ENCODE data around the gene TMEM238L.

The TMEM238L gene

DNA sequence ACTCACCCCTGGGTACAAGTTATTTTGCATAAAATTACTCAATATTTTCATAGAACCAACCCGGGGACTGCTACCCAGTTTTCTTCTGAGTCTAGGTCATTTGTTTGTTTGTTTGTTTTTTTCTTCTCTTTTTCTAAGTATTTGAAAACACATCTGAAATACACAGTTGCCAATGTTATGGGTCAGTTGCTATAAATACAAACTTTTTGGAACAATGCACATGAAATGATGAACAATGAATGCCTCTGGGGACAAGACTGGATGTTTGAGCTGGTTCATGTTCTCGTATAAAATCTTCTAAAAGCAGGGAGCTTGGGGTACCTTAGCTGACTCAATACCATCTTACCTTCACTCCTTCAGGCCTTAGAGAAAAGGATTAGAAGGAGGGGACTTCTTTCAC is 30.5 kb downstream of the TMEM238L start:
- no peak for DNase-seq (ENCODE audit: low spot score)

DNA sequence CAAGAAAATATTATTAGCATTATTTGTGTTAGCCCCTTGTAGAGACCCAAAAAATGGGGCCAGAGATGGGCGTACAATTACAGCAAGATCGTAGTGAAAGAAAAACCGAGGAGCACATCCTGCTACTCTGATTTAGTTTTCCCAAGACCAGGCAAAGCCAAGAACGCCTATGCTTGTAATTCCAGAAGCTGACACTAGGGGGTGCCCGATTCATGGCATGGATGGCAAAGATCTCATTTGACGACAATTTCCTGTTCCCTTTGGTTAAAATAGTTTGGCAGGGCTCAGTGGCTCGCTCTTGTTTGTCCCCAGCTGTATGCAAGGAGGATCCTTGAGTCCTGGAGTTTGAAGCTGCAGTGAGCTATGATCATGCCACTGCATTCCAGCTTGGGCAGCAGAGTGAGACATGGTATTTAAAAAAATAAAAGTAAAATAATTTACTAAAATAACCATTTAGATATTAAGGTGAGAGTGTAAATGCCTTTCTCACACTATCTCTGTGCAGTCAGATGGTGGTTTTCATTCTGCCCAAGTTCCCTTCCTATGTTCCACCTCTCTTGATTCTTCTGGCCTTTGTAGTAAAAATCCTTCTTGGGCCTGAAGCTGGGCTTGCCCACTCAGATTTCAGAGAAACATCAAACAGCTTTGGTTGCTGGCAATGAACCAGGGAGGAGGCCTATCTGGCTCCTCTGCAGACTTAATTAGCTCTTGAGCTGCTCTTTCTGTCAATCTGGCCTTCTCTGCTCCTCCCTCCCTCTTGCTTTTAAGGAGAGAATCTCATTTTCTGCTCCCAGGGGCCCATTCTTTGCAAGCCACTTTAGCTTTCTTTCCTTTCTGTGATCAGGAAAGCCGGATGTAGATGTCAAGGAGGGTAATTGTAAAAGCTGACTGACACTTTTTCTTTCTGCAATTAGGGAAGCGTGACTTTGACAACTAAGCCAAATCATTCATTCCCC is 31.2 kb downstream of the TMEM238L start:
- DNase-seq (ENCODE audit: low spot score): no peak

DNA sequence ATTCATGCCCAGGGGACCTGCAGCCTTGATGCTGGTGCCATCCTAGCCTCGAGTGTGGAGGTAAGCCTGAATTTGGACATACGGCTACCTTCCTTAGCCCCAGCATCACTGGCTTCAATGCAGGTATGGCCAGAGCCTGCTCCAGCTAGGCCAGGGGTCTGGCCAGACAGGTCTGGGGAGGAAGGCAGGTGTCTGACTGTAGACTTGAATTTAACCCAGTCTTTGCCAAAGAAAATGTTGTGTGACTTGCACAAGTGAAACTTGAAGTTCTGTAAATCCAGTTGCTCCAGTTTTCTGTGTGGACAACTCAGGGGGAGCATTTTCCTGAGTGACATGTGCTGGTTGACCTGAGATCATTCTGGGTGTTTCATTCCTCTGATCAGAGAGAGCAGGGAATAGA is 32.8 kb downstream of the TMEM238L start:
- DNase-seq (ENCODE audit: low spot score): no peak

DNA sequence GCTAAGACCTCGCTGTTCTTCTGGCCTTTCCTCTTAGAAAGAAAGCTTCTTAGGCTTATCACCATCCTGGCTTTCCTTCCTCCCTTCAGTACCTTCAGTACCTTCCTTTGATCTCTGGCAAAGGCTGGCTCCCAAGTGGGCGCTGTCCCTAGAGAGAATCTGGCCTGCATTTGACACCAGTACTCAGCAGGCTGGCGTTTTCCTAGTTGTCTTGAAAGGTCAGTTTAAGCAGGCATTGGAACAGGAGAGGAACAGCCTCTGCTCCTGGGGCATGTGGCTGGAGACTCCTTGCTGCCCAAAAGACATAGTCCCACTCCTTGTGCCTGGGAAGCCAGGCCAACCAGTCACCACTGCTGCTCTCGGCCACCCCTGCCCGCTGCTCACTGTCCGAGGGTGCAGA is 34.1 kb downstream of the TMEM238L start:
- no peak for DNase-seq (ENCODE audit: low spot score)

DNA sequence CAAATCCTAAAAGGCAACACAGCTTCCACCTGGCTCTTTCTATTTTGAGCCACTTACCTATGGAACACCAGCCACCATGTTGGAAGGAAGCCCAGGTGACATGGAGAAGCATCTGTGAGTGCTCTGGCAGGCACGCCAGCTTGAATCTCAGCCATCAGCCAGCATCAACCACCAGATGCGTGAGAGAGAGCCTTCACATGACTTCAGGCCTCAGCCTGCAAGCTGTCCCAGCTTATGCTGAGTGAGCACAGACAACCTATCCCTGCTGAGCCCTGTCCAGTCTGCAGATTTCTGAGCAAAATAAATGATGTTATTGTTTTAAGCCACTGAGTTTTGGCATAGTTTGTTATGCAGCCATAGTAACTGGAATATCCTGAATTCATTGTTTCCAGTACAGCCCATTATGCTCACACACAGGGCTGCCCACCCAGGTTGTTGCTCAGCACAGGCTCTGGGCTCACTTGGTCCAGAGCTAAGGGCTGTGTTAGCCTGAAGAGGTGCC is 35.1 kb downstream of the TMEM238L start:
- no peak for DNase-seq (ENCODE audit: low spot score)

DNA sequence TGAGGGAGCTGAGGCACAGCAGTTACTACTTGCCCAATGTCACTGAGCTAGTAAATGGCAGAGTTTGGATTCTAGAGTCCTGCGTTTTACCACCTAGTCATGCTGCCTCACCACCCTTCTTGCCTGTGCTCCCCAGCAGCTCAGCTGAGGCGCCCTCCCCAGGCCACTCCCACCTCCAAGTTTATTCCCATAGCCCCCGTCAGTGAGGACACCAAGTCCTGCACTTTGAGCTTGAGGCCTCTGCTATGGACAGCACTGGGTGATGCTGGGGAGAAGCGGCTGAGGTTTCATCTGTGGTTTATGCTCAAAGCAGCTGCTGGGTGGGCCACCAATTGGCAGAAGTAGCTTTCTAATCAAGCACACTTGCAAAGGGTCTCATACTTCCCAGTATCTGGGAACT is 36.7 kb downstream of the TMEM238L start:
- DNase-seq (ENCODE audit: low spot score): no peak

DNA sequence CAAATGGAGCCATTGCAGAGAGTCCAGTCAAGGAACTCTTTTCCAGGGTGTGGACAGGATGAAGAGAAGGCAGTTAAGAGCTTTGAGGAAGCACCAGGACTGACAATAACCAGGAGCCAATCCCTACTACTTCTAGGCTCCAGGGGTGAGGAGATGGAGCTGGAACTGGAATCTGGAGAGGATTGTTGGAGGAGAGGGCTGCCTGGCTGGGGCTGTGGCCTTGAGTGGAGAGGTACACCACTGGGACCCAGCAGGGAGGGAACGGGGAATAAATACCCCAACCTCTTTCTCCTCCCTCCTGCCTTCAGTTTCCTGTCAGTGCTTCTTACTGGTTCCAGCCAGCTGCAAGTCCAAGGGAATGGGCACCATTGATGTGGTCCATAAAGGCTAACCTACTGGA is 41.9 kb downstream of the TMEM238L start:
- DNase-seq (ENCODE audit: low spot score): no peak

DNA sequence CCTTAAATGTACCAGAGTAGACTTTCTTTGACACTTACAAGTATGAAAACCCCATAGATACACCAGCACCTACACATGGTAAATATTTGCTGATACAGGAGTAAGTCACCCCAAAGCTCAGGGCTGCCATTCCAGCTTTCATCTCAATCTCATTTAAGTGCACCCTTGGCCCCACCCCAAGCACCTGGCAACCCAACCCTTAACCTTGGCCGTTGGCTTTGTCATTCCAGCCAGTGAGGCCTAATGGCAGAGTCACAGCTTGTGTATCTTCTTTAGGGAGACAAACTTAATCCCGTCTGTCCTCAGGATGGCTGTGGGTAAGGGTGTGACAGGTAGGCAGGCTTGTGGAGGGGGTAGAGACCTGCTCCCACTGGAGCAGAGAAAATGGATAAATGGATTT is 42.6 kb downstream of the TMEM238L start:
- DNase-seq (ENCODE audit: low spot score): no peak

DNA sequence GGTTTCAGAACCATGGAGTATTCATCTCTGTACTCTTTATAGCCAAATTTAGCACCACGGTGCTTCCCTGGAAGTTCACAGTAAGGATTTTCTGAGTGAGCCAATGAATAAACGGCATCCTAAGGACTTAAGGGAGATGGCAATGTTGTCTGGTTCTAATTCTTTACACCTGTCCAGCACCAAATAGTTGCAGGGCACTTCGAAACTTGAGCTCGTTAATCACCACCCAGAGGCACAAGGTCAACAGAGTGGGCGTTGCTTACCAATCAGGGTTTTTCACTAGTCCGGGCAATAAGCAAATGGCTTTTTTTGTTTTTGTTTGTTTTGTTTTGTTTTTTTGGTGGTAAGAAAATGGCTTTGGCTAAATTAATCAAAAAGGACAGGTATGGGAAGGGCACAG is 45.8 kb downstream of the TMEM238L start:
- DNase-seq (ENCODE audit: low spot score): no peak

DNA sequence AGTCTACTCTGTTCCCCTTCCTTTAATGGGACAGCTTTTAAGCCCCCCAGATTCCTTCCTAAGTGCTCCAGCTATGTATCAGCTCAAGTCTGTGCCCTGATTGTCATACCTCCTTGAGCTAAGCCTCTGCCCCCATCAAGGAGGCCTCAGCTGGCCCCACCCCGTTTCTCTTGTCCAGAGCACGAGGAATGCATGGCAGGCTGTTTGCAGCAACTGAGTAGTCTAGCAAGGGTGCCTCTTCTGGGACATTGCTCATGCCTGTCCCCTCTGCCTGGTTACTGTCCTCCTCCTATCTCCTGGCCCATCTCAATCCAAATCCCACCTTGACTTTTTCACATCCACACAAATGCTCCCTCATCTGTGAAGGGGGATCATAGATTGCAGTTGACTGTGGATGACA is 46.3 kb downstream of the TMEM238L start:
- DNase-seq (ENCODE audit: low spot score): no peak

DNA sequence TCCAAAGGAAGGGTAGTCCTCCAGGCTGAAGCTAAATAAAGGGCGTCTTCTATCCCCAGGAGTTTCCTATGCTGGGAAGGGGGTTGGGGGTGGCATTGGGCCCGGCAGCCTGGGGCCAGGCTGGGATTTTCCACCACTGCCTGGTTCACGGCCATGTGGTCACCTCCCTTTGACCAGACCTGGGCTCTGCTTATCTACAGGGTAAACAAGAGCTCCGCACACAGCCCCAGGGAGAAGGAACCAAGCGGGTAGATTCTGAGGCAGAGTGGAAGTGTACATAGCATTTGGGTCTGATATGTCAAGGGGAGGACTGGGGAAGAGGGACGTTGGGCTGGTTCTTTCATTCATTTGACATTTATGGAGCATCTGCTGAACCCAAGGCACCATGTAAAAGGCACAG is 46.8 kb downstream of the TMEM238L start:
- DNase-seq (ENCODE audit: low spot score): peak; percentile 53

DNA sequence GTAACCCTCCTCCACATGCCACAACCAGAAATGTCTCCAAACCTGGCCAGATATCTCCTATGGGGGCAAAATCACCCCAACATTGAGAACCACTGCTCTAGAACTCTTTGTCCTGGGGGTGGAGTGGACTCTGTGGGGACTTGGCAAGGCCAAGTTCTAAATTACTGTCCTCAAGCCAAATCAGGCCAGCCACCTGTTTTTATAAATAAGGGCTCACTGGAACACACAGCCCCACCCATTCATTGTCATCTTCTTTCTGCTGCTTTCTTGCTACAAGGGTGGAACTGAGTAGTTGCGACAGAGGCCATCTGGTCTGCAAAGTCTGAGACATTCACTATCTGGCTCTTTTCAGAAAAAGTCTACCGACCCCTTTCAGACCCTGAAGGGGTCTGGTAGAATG is 47.3 kb downstream of the TMEM238L start:
- DNase-seq (ENCODE audit: low spot score): no peak

DNA sequence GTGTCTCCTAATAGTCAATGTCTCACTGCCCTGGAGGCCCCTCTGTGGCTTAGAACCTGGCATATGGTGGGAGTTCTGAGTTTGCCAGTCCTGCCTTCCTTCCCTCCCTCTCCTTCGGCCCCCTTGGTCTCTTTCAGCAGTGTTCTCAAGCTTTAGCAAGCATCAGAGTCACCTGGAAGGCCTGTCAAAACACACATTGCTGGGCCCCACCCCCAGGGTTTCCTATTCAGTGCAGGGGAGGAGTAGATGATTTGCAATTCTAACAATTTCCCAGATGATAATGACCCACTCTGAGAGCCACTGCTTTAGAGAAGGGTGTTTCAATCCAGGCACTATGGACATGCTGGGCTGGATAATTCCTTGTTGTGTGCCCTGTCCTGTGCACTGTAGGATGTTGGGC is 47.7 kb downstream of the TMEM238L start:
- DNase-seq (ENCODE audit: low spot score): no peak

DNA sequence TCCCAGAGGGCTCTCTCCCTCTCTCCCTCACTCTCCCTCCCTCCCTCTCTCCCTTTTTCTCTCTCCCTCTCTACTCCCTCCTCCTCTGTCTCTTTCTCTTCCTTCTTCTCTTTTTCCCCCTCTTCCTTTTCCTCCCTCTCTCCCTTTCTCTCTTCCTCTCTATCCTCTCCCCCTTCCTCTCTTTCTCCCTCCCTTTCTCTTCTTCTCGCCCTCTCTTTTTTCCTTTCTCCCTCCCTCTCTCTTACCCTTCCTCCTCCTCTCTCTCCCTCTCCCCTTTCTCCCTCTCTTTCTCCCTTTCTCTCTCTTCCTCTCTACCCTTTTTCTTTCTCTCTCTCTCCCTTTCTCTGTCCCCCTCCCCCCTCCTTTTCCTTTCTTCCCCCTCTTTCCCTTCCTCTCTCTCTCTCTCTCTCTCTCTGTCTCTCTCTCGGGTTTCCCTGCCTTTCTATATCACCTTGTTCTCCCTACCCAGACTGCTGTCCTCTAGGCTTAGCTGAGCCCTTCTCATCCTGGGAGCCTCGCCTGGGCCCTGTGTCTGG is 48.2 kb downstream of the TMEM238L start:
- no peak for DNase-seq (ENCODE audit: low spot score)

DNA sequence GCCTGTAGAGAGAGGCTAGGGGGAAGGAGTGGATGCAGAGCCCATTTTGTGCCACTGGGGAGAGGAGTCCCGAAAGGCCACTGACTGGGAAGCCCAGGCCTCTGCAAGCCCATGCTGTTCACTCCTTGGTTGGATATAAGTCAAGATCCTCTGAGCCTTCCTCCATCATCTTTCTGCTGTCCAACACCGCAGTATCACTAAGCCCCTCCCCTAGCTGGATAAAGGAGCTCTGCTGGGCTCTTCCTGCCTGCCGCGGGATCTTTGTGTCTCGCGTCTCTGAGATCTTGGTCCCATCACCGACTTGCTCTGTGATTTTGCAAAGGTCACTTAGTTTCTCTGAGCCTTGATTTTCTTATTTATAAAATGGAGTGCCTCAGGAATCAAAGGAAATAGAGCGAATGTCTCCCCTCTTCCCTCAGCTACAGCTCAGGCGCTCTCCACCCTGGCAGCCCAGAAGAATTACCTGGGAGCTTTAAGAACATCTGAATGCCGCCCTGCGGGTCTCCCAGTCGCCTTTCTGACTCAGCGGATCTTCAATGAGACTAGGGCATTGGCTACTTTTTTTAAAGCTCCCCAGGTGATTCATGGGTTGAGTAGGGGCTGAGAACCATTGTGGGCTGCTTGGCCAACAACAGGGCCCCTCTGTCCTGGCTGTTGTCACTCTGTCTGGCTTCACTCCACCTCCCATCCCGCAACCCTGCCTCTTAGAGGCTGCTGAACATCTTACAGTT is 48.9 kb downstream of the TMEM238L start:
- DNase-seq (ENCODE audit: low spot score): no peak

DNA sequence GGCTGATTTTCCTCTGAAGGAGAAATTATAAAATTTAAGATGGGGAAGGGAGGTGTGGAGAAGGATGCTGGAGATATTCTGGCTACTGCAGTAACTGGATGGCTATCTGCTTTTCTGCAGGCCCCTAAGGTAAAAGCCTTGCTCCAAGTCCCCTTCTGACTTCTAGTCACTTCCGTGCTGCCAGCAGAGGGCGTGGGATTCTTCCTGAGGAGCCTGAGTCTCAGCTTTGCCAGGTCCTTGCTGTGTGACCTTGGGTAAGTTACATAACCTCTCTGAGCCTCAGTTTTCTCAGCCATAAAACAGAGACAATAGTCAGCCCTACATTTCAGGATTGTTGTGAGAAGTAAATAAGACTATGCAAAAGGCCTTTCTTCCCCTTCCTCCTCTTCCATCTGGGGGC is 49.8 kb downstream of the TMEM238L start:
- no peak for DNase-seq (ENCODE audit: low spot score)

DNA sequence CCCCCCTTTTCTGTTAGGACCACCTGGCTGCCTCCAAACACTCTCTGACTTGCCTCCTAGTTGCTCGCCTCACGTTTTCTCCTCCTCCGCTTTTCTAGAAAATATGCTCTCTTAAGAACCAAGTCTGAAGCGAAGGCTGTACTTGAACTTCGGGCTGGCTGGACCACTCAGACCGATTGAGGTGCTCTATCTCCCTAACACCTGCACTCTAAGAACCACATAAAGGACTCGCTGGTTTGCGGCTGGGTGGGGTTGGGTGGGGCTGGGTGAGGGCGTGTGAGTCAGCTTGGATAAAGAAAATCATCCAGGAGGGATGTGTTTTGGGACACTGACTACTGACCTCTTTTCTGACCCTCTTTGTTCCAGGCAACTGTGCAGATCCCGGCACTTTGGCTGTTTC is 51.2 kb downstream of the TMEM238L start:
- DNase-seq (ENCODE audit: low spot score): no peak

DNA sequence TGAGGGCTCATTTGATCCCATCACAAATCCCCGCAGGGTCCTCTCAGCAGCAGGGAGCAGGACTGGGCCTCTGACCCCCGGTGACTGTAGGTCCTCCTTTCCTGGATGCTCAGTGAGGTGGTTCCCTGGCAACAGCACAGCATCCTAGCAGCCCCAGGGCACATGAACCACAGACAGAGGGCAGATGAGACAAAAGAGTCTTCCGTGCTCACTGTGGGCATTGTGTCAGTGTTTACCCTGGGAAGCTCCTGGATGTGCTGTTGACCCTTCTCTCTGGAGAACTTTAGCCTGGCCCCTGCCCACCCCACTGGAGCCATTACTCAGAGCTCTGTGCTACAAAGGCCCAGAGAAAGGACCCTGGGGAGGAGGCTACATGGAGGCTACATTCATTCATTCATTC is 52.3 kb downstream of the TMEM238L start:
- no peak for DNase-seq (ENCODE audit: low spot score)

DNA sequence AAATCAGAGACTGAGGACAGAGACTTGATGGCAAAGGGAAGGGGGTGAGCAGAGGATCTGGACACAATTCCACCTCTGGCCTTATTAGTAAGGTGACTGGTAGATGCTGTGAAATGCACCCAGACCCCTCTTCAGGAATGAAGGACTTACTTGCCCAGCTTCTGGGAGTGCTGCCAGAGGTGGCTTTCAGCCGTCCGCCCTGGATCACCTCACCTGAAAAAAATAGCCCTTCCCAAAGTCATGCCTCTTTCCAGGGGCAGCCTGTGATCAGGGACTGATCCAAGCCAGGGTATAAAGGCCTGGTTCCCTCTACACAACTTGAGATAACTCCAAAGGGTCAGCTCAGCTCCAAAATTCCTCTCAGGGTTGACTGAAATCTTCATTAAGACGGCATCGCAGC is 53.7 kb downstream of the TMEM238L start:
- no peak for DNase-seq (ENCODE audit: low spot score)

DNA sequence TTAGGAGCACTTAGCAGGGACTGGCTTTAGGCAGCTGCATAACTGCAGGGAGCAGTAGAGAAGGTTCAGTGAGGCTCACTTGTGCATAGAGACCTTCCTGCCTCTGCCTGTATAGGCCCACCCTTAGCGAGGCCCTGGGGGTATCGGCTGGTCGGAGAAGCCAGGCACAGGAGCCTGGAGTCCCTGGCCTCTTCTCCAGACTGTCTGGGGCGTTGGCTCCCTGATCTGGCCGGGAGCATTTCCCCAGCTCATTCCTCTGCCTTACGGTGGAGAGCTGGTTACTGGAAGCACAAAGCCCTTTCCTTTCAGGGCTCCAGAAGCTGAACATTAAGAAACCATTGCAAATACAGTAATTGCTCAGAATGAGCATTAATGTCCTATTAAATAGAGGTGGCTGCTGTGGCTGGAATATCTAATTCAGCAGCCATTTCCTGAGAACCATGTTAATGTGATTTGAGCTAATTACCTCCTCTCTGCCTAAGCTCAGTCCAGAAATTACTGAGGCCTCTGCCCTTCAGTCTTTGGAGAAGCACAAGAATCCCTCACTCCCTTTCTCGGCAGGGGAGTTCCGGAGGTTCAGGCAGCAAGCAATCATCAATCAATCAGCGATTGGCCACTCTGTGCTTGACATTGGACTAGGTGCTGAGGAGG is 55.2 kb downstream of the TMEM238L start:
- no peak for DNase-seq (ENCODE audit: low spot score)

DNA sequence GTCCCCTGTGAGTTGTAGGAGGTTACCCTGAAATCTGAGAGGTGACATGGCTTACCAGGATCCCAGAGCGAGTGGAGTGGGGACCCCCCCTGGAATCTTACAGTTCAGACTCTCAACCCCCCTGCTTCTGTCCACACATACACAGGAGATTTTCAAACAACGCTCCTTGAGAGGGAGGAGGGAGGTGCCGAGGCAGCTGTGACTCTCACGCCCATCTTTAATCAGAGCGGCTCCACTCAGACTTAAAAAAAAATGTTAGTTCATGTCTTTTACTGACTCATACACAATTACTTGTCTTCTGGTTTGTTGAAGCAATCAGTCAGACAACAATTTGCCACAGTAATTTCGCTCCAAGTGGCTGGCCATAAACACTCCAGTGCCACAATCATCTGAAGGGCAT is 58.7 kb downstream of the TMEM238L start:
- DNase-seq (ENCODE audit: low spot score): no peak
